ENCODE measurements around the gene STUB1. TPM values are rescaled to one million over a fixed set of nuclear protein-coding genes. Genes with fewer than 3 reads are reported as not detected.

Gene STUB1
- total and polyA plus RNA-seq, 2 of the 8 experiments (the other 6 are each of a cell fraction or from before 2014, with no cell fraction given), result 89.9 to 103 TPM

DNA sequence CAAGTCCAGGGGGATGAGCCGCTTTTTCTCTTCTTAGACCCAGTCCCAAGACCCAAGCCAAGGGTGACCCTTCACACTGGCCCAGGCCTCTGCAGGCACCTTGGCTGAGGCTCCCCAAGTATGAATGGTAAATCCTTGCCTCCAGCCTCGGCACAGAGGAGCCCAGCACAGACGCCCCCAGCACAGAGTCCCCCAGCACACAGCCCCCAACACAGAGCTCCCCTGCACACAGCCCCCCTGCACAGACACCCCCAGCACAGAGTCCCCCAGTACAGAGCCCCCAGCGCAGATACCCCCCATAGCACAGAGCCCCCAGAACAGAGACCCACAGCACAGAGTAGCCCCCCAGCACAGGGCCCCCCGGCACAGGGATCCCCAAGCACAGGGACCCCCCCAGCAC, 39.6 kb upstream of the STUB1 start (continued):
- TF ChIP-seq, protein P1, sequence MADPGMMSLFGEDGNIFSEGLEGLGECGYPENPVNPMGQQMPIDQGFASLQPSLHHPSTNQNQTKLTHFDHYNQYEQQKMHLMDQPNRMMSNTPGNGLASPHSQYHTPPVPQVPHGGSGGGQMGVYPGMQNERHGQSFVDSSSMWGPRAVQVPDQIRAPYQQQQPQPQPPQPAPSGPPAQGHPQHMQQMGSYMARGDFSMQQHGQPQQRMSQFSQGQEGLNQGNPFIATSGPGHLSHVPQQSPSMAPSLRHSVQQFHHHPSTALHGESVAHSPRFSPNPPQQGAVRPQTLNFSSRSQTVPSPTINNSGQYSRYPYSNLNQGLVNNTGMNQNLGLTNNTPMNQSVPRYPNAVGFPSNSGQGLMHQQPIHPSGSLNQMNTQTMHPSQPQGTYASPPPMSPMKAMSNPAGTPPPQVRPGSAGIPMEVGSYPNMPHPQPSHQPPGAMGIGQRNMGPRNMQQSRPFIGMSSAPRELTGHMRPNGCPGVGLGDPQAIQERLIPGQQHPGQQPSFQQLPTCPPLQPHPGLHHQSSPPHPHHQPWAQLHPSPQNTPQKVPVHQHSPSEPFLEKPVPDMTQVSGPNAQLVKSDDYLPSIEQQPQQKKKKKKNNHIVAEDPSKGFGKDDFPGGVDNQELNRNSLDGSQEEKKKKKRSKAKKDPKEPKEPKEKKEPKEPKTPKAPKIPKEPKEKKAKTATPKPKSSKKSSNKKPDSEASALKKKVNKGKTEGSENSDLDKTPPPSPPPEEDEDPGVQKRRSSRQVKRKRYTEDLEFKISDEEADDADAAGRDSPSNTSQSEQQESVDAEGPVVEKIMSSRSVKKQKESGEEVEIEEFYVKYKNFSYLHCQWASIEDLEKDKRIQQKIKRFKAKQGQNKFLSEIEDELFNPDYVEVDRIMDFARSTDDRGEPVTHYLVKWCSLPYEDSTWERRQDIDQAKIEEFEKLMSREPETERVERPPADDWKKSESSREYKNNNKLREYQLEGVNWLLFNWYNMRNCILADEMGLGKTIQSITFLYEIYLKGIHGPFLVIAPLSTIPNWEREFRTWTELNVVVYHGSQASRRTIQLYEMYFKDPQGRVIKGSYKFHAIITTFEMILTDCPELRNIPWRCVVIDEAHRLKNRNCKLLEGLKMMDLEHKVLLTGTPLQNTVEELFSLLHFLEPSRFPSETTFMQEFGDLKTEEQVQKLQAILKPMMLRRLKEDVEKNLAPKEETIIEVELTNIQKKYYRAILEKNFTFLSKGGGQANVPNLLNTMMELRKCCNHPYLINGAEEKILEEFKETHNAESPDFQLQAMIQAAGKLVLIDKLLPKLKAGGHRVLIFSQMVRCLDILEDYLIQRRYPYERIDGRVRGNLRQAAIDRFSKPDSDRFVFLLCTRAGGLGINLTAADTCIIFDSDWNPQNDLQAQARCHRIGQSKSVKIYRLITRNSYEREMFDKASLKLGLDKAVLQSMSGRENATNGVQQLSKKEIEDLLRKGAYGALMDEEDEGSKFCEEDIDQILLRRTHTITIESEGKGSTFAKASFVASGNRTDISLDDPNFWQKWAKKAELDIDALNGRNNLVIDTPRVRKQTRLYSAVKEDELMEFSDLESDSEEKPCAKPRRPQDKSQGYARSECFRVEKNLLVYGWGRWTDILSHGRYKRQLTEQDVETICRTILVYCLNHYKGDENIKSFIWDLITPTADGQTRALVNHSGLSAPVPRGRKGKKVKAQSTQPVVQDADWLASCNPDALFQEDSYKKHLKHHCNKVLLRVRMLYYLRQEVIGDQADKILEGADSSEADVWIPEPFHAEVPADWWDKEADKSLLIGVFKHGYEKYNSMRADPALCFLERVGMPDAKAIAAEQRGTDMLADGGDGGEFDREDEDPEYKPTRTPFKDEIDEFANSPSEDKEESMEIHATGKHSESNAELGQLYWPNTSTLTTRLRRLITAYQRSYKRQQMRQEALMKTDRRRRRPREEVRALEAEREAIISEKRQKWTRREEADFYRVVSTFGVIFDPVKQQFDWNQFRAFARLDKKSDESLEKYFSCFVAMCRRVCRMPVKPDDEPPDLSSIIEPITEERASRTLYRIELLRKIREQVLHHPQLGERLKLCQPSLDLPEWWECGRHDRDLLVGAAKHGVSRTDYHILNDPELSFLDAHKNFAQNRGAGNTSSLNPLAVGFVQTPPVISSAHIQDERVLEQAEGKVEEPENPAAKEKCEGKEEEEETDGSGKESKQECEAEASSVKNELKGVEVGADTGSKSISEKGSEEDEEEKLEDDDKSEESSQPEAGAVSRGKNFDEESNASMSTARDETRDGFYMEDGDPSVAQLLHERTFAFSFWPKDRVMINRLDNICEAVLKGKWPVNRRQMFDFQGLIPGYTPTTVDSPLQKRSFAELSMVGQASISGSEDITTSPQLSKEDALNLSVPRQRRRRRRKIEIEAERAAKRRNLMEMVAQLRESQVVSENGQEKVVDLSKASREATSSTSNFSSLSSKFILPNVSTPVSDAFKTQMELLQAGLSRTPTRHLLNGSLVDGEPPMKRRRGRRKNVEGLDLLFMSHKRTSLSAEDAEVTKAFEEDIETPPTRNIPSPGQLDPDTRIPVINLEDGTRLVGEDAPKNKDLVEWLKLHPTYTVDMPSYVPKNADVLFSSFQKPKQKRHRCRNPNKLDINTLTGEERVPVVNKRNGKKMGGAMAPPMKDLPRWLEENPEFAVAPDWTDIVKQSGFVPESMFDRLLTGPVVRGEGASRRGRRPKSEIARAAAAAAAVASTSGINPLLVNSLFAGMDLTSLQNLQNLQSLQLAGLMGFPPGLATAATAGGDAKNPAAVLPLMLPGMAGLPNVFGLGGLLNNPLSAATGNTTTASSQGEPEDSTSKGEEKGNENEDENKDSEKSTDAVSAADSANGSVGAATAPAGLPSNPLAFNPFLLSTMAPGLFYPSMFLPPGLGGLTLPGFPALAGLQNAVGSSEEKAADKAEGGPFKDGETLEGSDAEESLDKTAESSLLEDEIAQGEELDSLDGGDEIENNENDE (IDR thresholded peaks at IDR 0.05; ENCODE audit: insufficient replicate concordance, low read length), result no peak
- TF ChIP-seq CBX5 (IDR thresholded peaks at IDR 0.05; ENCODE audit: low read depth, low read length), result no peak
- TF ChIP-seq BCL11A (IDR thresholded peaks at IDR 0.05; ENCODE audit: low read depth in 2 of 2, low read length in 2 of 2), result no peak
- no peak for TF ChIP-seq NANOG (IDR thresholded peaks at IDR 0.05; ENCODE audit: insufficient read depth, low read depth, low read length, poor library complexity, severe bottlenecking)
- TF ChIP-seq PHF8 (conservative IDR thresholded peaks at IDR 0.05; ENCODE audit: low read depth, low read length), result no peak
- no peak for TF ChIP-seq MAFK (IDR thresholded peaks at IDR 0.05; ENCODE audit: low read depth, low read length)
- no peak for TF ChIP-seq EZH2 (IDR thresholded peaks at IDR 0.05; ENCODE audit: low read depth, low read length, severe bottlenecking)
- TF ChIP-seq GABPA (IDR thresholded peaks at IDR 0.05; ENCODE audit: borderline replicate concordance, insufficient read depth, low read length), result no peak
- TF ChIP-seq SIRT6 (IDR thresholded peaks at IDR 0.05; ENCODE audit: low read length), result no peak
